Fibroblast of lung (primary cell): ENCODE measurements around the gene LRRC26. TPM values are rescaled to one million over a fixed set of nuclear protein-coding genes. Genes with fewer than 3 reads are reported as not detected.

Source experiments
- DNase-seq, 2 donors: peaks; one replicate each; pipeline versions ENCODE4 v3.0.0 to v3.0.0-alpha.2; 2010; ENCODE audit warnings: low read depth in 2 of 2
- H2AFZ ChIP-seq: 2 replicates; pipeline ENCODE4 v1.5.1; 2012; ENCODE audit warnings: low read length, control low read depth, inconsistent platforms
- H3K27ac ChIP-seq: 2 replicates; pipeline ENCODE4 v1.5.1; 2011; ENCODE audit warnings: low read length, control low read depth; ENCODE audit not compliant: insufficient read depth
- H3K27me3 ChIP-seq: 2 replicates; pipeline ENCODE4 v1.5.1; 2011; ENCODE audit warnings: mild to moderate bottlenecking, low read length; ENCODE audit not compliant: control insufficient read depth, insufficient read depth
- H3K36me3 ChIP-seq: 2 replicates; pipeline ENCODE4 v1.5.1; 2011; ENCODE audit warnings: low read length; ENCODE audit not compliant: control insufficient read depth, insufficient read depth
- H3K4me1 ChIP-seq: 2 replicates; pipeline ENCODE4 v1.5.1; 2011; ENCODE audit warnings: low read length; ENCODE audit not compliant: control insufficient read depth, insufficient read depth; ENCODE audit errors: extremely low read depth
- H3K4me2 ChIP-seq: 2 replicates; pipeline ENCODE4 v1.5.1; 2011; ENCODE audit warnings: low read length, control low read depth; ENCODE audit not compliant: insufficient read depth; ENCODE audit errors: extremely low read depth
- H3K4me3 ChIP-seq, 4 experiments: fragments of 200-600 bp in 1 of 4; sonication (generic) in 1 of 4; replicated peaks in 1 of 4; 2 replicates each; pipeline ENCODE4 v1.5.1; 2011 to 2016; ENCODE audit warnings: low read length in 4 of 4, low read depth in 3 of 4, mild to moderate bottlenecking in 3 of 4, control low read depth in 2 of 4, inconsistent platforms in 1 of 4, mixed read lengths in 1 of 4; ENCODE audit not compliant: insufficient read depth in 1 of 4; ENCODE audit errors: control extremely low read depth in 1 of 4
- H3K79me2 ChIP-seq: 2 replicates; pipeline ENCODE4 v1.5.1; 2012; ENCODE audit warnings: mild to moderate bottlenecking, low read length, inconsistent platforms; ENCODE audit not compliant: control insufficient read depth, insufficient read depth
- H3K9ac ChIP-seq: 2 replicates; pipeline ENCODE4 v1.5.1; 2011; ENCODE audit warnings: mild to moderate bottlenecking, low read length, control low read depth; ENCODE audit not compliant: insufficient read depth
- H3K9me3 ChIP-seq: 2 replicates; pipeline ENCODE4 v1.5.1; 2012; ENCODE audit warnings: low read depth, low read length; ENCODE audit not compliant: control insufficient read depth, insufficient read depth
- H4K20me1 ChIP-seq: 2 replicates; pipeline ENCODE4 v1.5.1; 2011; ENCODE audit warnings: low read length; ENCODE audit not compliant: control insufficient read depth, insufficient read depth; ENCODE audit errors: extremely low read depth
- EZH2 ChIP-seq: IDR thresholded peaks from 2 replicates; pipeline ENCODE4 v1.5.1; 2012; ENCODE audit warnings: low read length, control low read depth, mild to moderate bottlenecking; ENCODE audit errors: missing control alignments
- polyA plus RNA-seq, 2 donors: library from polyadenylated mRNA; depleted of rRNA in 1 of 2; stranded (reverse) in 1 of 2; unstranded in 1 of 2; fragments of >200 nt; gene quantifications; 2 replicates each; pipeline ENCODE4 v1.2.1, GENCODE V29; 2011 to 2012; ENCODE audit warnings: missing spikeins in 1 of 2
- total RNA-seq: library from RNA; depleted of rRNA; stranded (reverse); fragments of >200 nt; gene quantifications from 2 replicates; pipeline ENCODE4 v1.2.1, GENCODE V29; 2014
- TF ChIP-seq, protein P1 (sequence below), 2 donors: IDR thresholded peaks in 1 of 2; conservative IDR thresholded peaks in 1 of 2; 1 replicate in 1 of 2; 2 replicates in 1 of 2; pipeline ENCODE4 v1.5.1; 2011 to 2012; ENCODE audit warnings: low read length in 2 of 2, control low read depth in 1 of 2, inconsistent platforms in 1 of 2, low read depth in 1 of 2, mild to moderate bottlenecking in 1 of 2

The LRRC26 gene
- total and polyA plus RNA-seq, 2 donors (not counting 1 experiment from before 2014, with no cell fraction given): not detected

DNA sequence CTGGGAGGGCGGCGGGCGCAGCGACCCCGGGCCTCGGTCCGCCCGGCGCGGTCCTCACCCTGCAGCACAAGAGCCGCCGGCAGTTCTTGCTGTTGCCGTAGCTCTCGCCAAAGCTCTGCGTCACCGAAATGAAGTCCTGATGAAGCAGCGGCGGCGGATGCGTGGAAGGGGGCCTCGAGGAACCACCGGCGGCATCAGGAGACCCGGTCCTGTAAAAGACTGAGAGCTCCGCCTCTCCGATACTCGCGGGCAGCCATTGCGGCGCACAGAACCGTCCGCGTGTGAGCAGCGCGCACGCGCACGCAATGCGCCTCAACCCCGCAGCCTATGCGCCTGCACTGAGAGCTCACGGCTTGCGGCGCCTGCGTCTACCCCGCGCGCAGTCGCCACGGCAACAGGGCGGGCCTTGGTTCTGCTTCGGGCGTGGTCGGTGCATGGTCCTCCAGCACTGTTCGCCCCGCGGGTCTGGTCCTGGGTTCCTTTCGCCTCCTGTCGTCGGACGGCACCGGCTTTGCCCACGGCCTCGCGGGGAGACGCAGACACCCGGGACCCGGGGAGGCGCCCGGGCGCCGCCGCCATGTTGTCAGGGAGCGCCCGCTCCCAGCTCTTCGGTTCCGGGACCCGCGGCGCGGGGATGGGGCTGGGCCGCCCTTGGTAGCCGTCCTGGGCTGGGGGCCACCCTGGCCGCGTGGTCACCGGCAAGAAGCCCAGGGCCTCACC is 40.2 kb downstream of the LRRC26 start:
- Histone ChIP-seq H3K4me2 (peak overlapping the region; percentile 96), H3K4me3 (peak overlapping the region; percentile 71 to 88 (median 82)), H3K9me3 (no peaks in the 10 kb centered on the region), H3K9ac (peak overlapping the region; percentile 64), H3K27ac (peak overlapping the region; percentile 74), H3K4me1 (peaks cover 3% of the 10 kb centered on the region), H4K20me1 (no peaks in the 10 kb centered on the region), H3K36me3 (no peaks in the 10 kb centered on the region), H2AFZ (peak overlapping the region; percentile 81), H3K27me3 (no peaks in the 10 kb centered on the region), H3K79me2 (peaks cover 17% of the 10 kb centered on the region)
- peak; percentile 92 to 93 for DNase-seq
- TF ChIP-seq, protein P1, sequence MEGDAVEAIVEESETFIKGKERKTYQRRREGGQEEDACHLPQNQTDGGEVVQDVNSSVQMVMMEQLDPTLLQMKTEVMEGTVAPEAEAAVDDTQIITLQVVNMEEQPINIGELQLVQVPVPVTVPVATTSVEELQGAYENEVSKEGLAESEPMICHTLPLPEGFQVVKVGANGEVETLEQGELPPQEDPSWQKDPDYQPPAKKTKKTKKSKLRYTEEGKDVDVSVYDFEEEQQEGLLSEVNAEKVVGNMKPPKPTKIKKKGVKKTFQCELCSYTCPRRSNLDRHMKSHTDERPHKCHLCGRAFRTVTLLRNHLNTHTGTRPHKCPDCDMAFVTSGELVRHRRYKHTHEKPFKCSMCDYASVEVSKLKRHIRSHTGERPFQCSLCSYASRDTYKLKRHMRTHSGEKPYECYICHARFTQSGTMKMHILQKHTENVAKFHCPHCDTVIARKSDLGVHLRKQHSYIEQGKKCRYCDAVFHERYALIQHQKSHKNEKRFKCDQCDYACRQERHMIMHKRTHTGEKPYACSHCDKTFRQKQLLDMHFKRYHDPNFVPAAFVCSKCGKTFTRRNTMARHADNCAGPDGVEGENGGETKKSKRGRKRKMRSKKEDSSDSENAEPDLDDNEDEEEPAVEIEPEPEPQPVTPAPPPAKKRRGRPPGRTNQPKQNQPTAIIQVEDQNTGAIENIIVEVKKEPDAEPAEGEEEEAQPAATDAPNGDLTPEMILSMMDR (conservative IDR thresholded peaks at IDR 0.05 in 1 of 2, IDR thresholded peaks at IDR 0.05 in 1 of 2; ENCODE audit: low read depth in 1 of 2, low read length in 2 of 2): no peak
- no peak for TF ChIP-seq EZH2

DNA sequence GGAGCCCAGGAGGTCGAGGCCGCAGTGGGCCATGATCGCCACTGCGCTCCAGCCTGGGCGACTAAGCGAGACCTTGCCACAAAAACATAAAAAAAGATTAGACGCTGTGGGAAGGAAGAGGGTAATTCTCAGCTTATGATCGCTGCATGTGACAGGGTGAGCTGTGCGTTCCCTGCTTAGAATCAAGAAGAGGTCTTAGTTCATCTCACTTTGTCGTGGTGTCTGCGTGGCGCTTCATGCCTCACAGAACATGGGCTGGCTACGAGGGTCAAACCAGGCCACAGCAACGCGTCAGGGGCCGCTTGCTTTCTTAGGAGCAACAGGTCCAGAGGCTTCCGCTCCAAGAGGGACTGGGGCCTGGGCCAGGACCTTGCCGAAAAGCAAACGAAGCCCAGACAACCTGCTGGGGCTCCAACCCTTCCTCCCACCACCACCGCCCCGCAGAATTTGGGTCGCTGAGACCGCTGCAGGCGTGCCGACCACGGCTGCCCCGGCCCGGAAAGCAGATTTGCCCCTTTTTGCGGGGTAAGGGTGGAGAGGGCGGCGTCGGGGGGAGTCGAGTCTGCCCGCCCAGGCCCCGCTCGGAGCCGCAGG is 40.9 kb downstream of the LRRC26 start:
- H2AFZ ChIP-seq: no peak overlapping the region
- peak; percentile 31 to 32 for DNase-seq
- no peaks in the 10 kb centered on the region for H3K9me3 ChIP-seq
- peak overlapping the region; percentile 74 for H3K27ac ChIP-seq
- TF ChIP-seq, protein P1 (conservative IDR thresholded peaks at IDR 0.05 in 1 of 2, IDR thresholded peaks at IDR 0.05 in 1 of 2; ENCODE audit: low read depth in 1 of 2, low read length in 2 of 2): no peak
- no peak for TF ChIP-seq EZH2
- no peaks in the 10 kb centered on the region for H3K27me3 ChIP-seq
- peak overlapping the region; percentile 64 for H3K9ac ChIP-seq
- peak overlapping the region; percentile 96 for H3K4me2 ChIP-seq
- peaks cover 17% of the 10 kb centered on the region for H3K79me2 ChIP-seq
- H4K20me1 ChIP-seq: no peaks in the 10 kb centered on the region
- peak overlapping the region; percentile 71 to 88 (median 82) for H3K4me3 ChIP-seq
- no peaks in the 10 kb centered on the region for H3K36me3 ChIP-seq
- H3K4me1 ChIP-seq: peaks cover 3% of the 10 kb centered on the region

DNA sequence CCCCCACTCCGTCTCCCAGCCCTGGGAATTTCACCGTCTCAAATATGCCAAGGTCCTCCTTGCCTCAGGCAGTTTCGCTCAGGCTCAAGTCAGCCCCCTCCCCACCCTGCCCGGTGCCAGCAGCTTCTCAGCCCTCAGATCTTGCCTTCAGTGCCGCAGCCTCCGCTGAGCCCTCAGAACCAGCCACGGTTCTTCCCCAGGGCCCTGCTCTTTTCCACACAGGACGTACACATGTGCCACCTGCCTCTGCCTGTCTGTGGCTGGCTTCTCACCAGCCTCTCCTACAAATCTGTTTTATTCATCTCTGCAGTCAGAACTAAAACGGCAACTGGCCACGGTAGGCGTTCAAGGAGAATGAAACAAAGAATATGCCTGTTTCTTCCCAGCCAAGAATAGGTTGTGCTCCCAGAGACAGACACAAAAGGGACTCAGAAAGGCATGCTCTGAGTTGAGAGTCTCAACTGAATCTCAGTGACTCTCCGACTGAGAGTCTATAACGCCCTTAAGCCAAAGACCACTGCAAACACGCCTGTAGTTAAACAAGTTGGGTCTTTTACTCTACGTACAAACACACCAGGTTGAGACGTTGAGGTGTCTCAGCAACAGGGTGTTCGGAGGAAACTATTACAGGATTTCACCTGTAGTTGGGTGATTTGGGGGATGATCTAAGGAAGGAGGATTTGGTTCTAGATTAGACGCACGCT is 41.5 kb downstream of the LRRC26 start:
- peak overlapping the region; percentile 96 for H3K4me2 ChIP-seq
- no peak for DNase-seq
- H4K20me1 ChIP-seq: no peaks in the 10 kb centered on the region
- no peak overlapping the region for H2AFZ ChIP-seq
- no peak overlapping the region for H3K27ac ChIP-seq
- peaks cover 3% of the 10 kb centered on the region for H3K4me1 ChIP-seq
- peak overlapping the region; percentile 71 to 88 (median 82) for H3K4me3 ChIP-seq
- no peaks in the 10 kb centered on the region for H3K36me3 ChIP-seq
- H3K27me3 ChIP-seq: no peaks in the 10 kb centered on the region
- peaks cover 17% of the 10 kb centered on the region for H3K79me2 ChIP-seq
- H3K9ac ChIP-seq: no peak overlapping the region
- H3K9me3 ChIP-seq: no peaks in the 10 kb centered on the region
- no peak for TF ChIP-seq EZH2
- TF ChIP-seq, protein P1 (conservative IDR thresholded peaks at IDR 0.05 in 1 of 2, IDR thresholded peaks at IDR 0.05 in 1 of 2; ENCODE audit: low read depth in 1 of 2, low read length in 2 of 2): no peak
